Mammary epithelial cell (primary cell): ENCODE results near the gene ZBTB16.

ENCODE experiments used
- CTCF ChIP-seq, 2 donors: IDR thresholded peaks in 1 of 2; conservative IDR thresholded peaks in 1 of 2; 2 replicates each; pipeline ENCODE4 v1.5.1; 2011 to 2012; ENCODE audit warnings: inconsistent platforms in 2 of 2, low read length in 2 of 2, mild to moderate bottlenecking in 2 of 2, control low read depth in 1 of 2, low read depth in 1 of 2; ENCODE audit not compliant: insufficient read depth in 1 of 2; ENCODE audit errors: extremely low read depth in 1 of 2
- EZH2 ChIP-seq: IDR thresholded peaks from 2 replicates; pipeline ENCODE4 v1.6.1; 2012; ENCODE audit warnings: low read length, inconsistent platforms, borderline replicate concordance

GRCh38 chr11:114130629-114131277 is 71.2 kb downstream of the ZBTB16 start:
- TF ChIP-seq EZH2 = no peak
- no peak for TF ChIP-seq CTCF (conservative IDR thresholded peaks at IDR 0.05 in 1 of 2, IDR thresholded peaks at IDR 0.05 in 1 of 2; ENCODE audit: extremely low read depth in 1 of 2, insufficient read depth in 1 of 2, low read depth in 1 of 2, low read length in 2 of 2)
